GM10266 (cell line): ENCODE measurements around the gene TMEM63B.

Source experiments
- DNase-seq: peaks from one replicate; pipeline ENCODE4 v3.0.0; 2012; ENCODE audit errors: extremely low spot score
- CTCF ChIP-seq: IDR thresholded peaks from 2 replicates; pipeline ENCODE4 v1.5.1; 2012; ENCODE audit warnings: mild to moderate bottlenecking, low read depth; ENCODE audit not compliant: control insufficient read depth, insufficient read depth; ENCODE audit errors: missing control alignments

Gene TMEM63B

DNA sequence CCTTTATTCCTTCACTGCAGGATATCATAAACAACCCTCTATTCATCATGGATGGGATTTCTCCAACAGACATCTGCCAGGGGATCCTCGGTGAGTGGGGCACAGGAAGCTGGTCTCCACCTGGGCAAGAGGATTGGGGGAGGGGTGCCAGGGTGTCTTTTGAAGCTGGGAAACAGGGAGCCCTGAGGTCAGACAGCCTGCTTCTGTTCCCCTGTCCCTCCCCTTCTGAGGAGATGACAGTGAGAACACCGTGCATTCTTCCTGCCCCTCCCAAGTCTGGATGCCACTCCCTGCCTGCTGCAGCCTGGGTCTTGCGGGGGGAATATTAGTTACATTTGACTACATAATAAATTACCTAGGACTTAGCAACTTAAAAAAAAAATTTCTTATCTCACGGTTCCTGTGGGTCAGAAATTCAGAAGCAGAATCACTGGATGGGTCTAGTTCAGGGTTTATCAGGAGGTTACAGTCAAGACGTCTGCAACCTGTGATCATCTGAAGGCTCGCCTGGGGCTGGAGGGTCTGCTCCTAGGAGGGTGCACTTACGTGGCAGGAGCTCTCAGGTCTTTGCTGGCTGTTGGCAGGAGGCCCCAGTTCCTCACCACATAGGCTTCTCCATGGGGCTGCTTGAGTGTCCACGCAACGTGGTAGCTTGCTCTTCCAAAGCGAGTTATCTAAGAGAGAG is 42.7 kb downstream of the TMEM63B start:
- no peak for DNase-seq
- no peak for TF ChIP-seq CTCF

DNA sequence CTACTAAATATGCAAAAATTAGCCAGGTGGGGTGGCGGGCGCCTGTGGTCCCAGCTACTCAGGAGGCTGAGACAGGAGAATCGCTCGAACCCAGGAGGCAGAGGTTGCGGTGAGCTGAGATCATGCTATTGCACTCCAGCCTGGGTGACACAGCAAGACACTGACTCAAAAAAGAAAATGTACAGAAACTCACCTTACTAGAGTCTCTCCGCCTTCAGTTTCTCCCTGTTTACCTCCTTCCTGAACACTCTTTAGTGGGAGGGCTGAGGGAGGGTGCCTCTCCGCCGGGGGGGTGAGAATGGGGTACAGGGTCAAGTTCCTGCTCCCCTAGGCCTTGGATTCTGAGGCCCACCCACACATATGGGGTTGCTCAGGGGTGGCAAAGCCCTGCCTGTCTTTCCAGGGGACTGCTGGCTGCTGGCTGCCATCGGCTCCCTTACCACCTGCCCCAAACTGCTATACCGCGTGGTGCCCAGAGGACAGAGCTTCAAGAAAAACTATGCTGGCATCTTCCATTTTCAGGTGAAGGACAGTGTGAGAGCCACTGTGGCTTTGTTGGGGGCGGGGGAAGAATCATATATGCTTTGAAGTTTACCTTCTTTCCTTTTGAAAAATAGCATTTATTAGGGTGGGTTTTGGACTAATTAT is 44.7 kb downstream of the TMEM63B start:
- TF ChIP-seq CTCF: no peak
- DNase-seq: no peak

- DNase-seq: peak; percentile 81
- peak; percentile 95 for TF ChIP-seq CTCF
These were observed 45.6 kb downstream of the TMEM63B start for GRCh38 chr6:44172731-44173500.

DNA sequence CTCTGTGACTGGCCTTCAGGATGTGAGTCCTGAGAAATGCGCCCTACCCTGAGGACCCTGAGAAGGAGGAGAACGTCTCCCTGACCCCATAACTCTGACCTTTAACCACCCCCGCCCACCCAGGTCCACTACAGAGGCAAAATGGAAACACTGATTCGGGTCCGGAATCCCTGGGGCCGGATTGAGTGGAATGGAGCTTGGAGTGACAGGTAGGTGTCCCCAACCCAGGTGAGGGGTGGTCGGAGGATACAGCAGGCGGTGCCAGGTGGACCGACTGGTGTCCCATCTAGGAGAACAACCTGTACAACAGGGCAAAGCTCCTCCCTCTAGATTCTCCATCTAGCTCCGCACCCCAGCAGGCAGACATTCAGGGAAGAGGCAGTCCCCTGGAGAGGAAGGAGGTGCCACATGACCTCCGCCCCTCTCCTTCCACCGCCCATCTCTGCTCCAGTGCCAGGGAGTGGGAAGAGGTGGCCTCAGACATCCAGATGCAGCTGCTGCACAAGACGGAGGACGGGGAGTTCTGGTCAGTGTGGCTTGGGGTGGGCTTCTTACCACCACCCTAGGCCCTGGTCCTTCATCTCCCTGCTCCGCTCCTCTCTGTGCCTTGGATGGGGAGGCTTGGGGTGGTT is 48.9 kb downstream of the TMEM63B start:
- TF ChIP-seq CTCF: no peak
- DNase-seq: no peak

DNA sequence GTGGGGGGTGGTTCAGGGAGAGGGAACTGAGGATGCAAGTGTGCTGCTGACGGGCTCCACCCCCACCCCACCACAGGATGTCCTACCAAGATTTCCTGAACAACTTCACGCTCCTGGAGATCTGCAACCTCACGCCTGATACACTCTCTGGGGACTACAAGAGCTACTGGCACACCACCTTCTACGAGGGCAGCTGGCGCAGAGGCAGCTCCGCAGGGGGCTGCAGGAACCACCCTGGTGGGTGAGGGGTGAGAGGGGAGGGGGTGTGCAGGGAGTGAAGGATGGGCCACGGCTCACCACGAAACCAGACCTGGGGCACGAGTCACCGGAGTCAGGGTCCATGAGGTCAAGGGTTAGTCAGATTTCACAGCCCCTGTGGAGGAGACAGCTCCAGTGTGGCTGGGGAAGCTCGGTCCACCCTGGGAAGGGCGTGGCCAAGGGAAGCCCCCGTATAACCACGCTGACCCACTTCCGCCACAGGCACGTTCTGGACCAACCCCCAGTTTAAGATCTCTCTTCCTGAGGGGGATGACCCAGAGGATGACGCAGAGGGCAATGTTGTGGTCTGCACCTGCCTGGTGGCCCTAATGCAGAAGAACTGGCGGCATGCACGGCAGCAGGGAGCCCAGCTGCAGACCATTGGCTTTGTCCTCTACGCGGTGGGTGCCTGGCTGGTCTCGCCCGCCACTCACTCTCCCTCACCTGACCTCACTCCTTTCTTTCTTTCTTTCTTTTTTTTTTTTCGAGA is 49.6 kb downstream of the TMEM63B start:
- DNase-seq: peak; percentile 67
- TF ChIP-seq CTCF: no peak

- no peak for TF ChIP-seq CTCF
- DNase-seq: no peak
These were observed 50.5 kb downstream of the TMEM63B start for GRCh38 chr6:44177691-44178423.
